OCI-LY1 (cell line): ENCODE results near the gene PCDHGB6.

Source experiments
- H2AFZ ChIP-seq: fragments of 200-600 bp; sonication (generic), shearing (Covaris generic); 2 replicates; pipeline ENCODE4 v1.6.0; 2014; ENCODE audit warnings: antibody characterized with exemption, mild to moderate bottlenecking, low read length
- H3F3A ChIP-seq: fragments of 200-600 bp; sonication (generic), shearing (Covaris generic); 2 replicates; pipeline ENCODE4 v1.6.0; 2014; ENCODE audit warnings: mild to moderate bottlenecking, antibody characterized with exemption, low read length, moderate library complexity; ENCODE audit not compliant: insufficient read depth
- H3K27ac ChIP-seq: fragments of 200-600 bp; sonication (generic); 2 replicates; pipeline ENCODE4 v1.5.1; 2014; ENCODE audit warnings: low read length, mixed run types, mild to moderate bottlenecking, low read depth; ENCODE audit not compliant: poor library complexity, severe bottlenecking
- H3K27me3 ChIP-seq: fragments of 200-600 bp; sonication (generic); 2 replicates; pipeline ENCODE4 v1.6.0; 2014; ENCODE audit warnings: antibody characterized with exemption, mild to moderate bottlenecking, low read length, moderate library complexity; ENCODE audit not compliant: insufficient read depth
- H3K36me3 ChIP-seq: fragments of 200-600 bp; sonication (generic); 2 replicates; pipeline ENCODE4 v1.6.1; 2014; ENCODE audit warnings: mild to moderate bottlenecking, antibody characterized with exemption, low read length, moderate library complexity, mixed read lengths; ENCODE audit not compliant: insufficient read depth
- H3K4me1 ChIP-seq: fragments of 200-600 bp; sonication (generic); 2 replicates; pipeline ENCODE4 v1.5.1; 2014; ENCODE audit warnings: mild to moderate bottlenecking, low read length, moderate library complexity; ENCODE audit not compliant: insufficient read depth, severe bottlenecking
- H3K4me2 ChIP-seq: fragments of 200-600 bp; sonication (generic), shearing (Covaris generic); 2 replicates; pipeline ENCODE4 v1.6.1; 2014; ENCODE audit warnings: low read length
- H3K4me3 ChIP-seq: fragments of 200-600 bp; sonication (generic); 2 replicates; pipeline ENCODE4 v1.5.1; 2014; ENCODE audit warnings: low read length, low read depth, mild to moderate bottlenecking, mixed read lengths; ENCODE audit not compliant: poor library complexity, severe bottlenecking
- H3K79me2 ChIP-seq: fragments of 200-600 bp; shearing (Covaris generic); 2 replicates; pipeline ENCODE4 v1.6.1; 2016; ENCODE audit warnings: mixed run types, low read length, mixed read lengths; ENCODE audit not compliant: insufficient read depth
- H3K9ac ChIP-seq: fragments of 200-600 bp; sonication (generic), shearing (Covaris generic); 2 replicates; pipeline ENCODE4 v1.6.1; 2014; ENCODE audit warnings: mild to moderate bottlenecking, low read length, mixed read lengths
- H3K9me2 ChIP-seq: fragments of 200-600 bp; sonication (generic), shearing (Covaris generic); 2 replicates; pipeline ENCODE4 v1.6.1; 2014; ENCODE audit warnings: low read depth, mild to moderate bottlenecking, low read length, mixed read lengths
- H3K9me3 ChIP-seq: fragments of 200-600 bp; shearing (Covaris generic); 2 replicates; pipeline ENCODE4 v1.6.1; 2014; ENCODE audit warnings: low read length, mixed read lengths
- H4K20me1 ChIP-seq: fragments of 200-600 bp; sonication (generic), shearing (Covaris generic); 2 replicates; pipeline ENCODE4 v1.6.0; 2016; ENCODE audit warnings: mild to moderate bottlenecking, low read length; ENCODE audit not compliant: insufficient read depth
- CTCF ChIP-seq: fragments of 200-600 bp; sonication (generic), shearing (Covaris generic); IDR thresholded peaks from 2 replicates; pipeline ENCODE4 v1.5.1; 2017; ENCODE audit warnings: mild to moderate bottlenecking, antibody characterized with exemption, low read length, moderate library complexity, mixed read lengths
- EZH2 ChIP-seq: fragments of 200-600 bp; sonication (generic), shearing (Covaris generic); IDR thresholded peaks from 2 replicates; pipeline ENCODE4 v1.8.0; 2017; ENCODE audit warnings: borderline replicate concordance, mixed run types, mild to moderate bottlenecking, antibody characterized with exemption, low read length, moderate library complexity, mixed read lengths

Gene PCDHGB6

GRCh38 chr5:141441571-141442170, 33.9 kb downstream of the PCDHGB6 start:
- Histone ChIP-seq H3K4me2 (no peak overlapping the region), H3K36me3 (no peaks in the 10 kb centered on the region), H3K9ac (no peak overlapping the region), H3K4me3 (no peak overlapping the region), H3K27ac (no peak overlapping the region), H4K20me1 (no peaks in the 10 kb centered on the region), H2AFZ (no peak overlapping the region), H3K9me3 (no peaks in the 10 kb centered on the region), H3F3A (no peaks in the 10 kb centered on the region), H3K79me2 (no peaks in the 10 kb centered on the region), H3K9me2 (no peaks in the 10 kb centered on the region), H3K27me3 (no peaks in the 10 kb centered on the region), H3K4me1 (no peaks in the 10 kb centered on the region)
- TF ChIP-seq EZH2 (no peak), CTCF (no peak)
